ENCODE data around the gene TSPAN17.
A peak's percentile ranks its signal among the peaks of the same experiment; 100 is the strongest.

Gene TSPAN17

DNA sequence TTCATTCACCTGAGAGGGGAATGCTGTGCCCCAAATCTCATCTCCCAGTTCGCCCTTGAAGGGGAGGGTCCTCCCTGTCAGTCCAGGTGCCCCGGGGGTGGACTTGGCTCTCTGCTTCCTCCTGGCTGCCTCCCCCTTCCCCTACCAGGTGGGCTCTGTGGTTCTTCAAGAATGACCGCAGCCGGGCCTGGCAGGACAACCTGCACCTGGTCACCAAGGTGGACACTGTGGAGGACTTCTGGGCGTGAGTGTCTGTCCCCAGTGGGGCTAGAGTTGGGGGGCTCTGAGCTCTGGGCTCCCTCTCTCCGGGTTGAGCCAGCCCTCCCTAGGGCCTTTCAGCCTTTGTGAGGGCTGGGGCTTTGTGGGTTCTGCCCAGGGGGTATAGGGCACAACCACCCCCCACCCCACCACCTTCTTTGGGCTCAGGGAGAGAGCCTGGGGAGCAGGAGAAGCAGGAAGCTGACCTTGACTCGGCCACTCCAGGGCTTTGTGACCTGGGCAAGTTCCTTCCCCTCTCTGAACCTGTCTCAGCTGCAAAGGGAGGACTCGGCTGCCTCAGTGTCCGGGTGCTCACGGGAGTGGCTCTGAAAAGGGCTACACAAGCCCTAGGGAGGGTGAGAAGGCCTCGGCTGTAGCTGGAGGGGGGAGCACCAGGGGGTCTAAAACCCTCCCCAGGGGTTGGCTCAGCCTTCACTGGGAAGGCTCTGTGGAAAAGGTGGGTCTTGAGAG, 3.6 kb upstream of the TSPAN17 start:
- no peak overlapping the region for H3K4me3 ChIP-seq (ENCODE audit: low read depth, low read length)
- TF ChIP-seq, protein P1, sequence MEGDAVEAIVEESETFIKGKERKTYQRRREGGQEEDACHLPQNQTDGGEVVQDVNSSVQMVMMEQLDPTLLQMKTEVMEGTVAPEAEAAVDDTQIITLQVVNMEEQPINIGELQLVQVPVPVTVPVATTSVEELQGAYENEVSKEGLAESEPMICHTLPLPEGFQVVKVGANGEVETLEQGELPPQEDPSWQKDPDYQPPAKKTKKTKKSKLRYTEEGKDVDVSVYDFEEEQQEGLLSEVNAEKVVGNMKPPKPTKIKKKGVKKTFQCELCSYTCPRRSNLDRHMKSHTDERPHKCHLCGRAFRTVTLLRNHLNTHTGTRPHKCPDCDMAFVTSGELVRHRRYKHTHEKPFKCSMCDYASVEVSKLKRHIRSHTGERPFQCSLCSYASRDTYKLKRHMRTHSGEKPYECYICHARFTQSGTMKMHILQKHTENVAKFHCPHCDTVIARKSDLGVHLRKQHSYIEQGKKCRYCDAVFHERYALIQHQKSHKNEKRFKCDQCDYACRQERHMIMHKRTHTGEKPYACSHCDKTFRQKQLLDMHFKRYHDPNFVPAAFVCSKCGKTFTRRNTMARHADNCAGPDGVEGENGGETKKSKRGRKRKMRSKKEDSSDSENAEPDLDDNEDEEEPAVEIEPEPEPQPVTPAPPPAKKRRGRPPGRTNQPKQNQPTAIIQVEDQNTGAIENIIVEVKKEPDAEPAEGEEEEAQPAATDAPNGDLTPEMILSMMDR (IDR thresholded peaks at IDR 0.05; ENCODE audit: low read depth, low read length): no peak

DNA sequence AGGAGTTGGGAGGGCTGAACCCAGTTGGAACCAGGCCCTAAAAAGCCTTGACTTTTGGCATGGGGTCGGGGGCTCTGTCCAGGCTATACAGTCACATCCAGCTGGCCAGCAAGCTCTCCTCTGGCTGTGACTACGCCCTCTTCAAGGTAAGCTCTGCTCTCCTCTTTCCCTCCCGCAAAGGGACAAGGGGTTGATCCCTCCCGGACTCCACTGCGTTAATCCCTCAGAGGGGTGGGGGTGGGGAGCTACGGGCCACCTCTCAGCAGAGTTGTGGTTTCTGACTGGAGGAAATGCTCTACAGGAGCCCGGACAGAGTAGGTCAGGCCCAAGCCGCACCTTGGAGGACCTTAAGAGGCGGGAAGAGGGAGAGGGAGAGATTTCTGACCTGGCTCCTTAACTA, 3.0 kb upstream of the TSPAN17 start:
- TF ChIP-seq, protein P1 (IDR thresholded peaks at IDR 0.05; ENCODE audit: low read depth, low read length): no peak

DNA sequence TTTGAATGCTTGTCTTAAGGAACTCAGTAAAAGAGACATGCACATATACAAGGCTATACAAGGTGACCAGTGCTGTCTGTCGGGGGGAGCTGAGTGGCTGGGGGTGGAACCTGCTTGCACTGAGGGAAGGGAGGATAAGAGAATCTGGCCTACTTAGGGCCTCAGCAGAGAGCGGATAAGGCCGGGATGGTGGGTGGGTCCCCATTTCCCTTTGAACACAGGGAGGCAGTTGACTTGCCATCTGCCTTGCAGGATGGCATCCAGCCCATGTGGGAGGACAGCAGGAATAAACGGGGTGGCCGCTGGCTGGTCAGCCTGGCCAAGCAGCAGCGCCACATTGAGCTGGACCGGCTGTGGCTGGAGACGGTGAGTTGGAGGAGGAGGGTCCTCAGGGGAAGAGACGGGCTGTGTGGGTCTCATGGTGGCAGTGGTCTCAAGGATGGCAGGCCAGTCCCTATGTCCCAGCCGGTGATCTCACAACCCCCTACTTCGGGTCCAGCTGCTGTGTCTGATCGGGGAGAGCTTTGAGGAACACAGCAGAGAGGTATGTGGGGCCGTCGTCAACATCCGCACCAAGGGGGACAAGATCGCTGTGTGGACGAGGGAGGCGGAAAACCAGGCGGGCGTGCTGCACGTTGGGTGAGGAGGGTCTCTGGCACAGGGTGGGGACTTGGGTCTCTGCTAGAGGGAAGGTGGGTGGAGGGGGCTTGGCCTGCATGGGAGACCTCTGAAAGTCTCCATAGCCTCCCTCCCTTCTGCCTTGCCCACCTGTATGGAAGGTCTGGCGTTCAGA, 2.2 kb upstream of the TSPAN17 start:
- H3K4me3 ChIP-seq (ENCODE audit: low read depth, low read length): no peak overlapping the region
- TF ChIP-seq, protein P1 (IDR thresholded peaks at IDR 0.05; ENCODE audit: low read depth, low read length): no peak

More for the DNA sequence above, 3.0 kb upstream of the TSPAN17 start:
- no peak overlapping the region for H3K4me3 ChIP-seq (ENCODE audit: low read depth, low read length)

DNA sequence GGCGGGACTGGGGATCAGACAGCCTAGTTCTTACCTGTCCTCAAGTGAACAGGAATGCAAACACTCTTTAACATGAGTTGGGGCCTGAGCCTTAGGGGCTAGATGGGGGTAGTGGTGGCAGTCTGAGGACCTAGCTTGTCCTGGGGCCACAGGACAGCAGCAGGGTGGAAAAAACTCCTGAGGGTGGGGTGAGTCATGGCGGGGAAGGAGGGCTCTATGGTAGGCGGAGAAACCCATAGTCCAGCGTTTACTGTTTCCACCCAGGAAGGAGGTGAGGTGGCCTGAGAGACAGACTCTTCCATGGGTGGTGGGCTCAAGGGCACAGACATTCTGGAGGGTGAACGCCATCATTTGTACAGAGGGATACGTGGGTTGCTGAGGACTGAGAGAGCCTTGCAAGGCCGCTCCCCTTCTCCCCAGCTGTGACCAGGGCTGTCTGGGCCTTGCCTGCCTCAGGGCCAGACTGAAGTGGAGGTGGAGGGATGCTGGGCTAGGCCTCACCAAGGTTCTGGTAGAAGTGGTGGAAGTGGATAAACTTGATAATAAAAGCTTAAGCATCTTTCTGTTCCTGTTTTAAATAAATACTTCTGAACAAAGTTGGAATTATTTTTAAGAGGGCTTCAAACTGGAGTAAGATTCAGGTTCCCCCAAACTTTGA, 1.1 kb upstream of the TSPAN17 start:
- TF ChIP-seq, protein P1 (IDR thresholded peaks at IDR 0.05; ENCODE audit: low read depth, low read length): no peak
- no peak overlapping the region for H3K4me3 ChIP-seq (ENCODE audit: low read depth, low read length)

DNA sequence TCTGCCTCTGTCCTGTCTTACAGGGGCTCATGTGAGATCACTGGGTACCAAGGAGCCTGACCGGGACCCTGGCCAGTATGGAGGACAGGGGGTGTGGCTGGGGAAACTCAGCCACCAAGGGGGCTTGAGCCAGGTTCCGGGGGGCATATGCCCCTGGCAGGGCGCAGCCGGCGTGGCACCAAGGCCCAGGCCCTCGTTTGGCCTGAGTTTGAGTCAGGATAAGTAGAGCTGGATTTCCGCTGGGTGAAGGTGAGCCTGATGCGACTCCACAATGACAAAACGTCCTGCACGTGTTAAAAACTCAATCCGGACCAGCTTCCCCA, 616 bp upstream of the TSPAN17 start:
- TF ChIP-seq, protein P1 (IDR thresholded peaks at IDR 0.05; ENCODE audit: low read depth, low read length): no peak
- H3K4me3 ChIP-seq (ENCODE audit: low read depth, low read length): peak overlapping the region; percentile 20

DNA sequence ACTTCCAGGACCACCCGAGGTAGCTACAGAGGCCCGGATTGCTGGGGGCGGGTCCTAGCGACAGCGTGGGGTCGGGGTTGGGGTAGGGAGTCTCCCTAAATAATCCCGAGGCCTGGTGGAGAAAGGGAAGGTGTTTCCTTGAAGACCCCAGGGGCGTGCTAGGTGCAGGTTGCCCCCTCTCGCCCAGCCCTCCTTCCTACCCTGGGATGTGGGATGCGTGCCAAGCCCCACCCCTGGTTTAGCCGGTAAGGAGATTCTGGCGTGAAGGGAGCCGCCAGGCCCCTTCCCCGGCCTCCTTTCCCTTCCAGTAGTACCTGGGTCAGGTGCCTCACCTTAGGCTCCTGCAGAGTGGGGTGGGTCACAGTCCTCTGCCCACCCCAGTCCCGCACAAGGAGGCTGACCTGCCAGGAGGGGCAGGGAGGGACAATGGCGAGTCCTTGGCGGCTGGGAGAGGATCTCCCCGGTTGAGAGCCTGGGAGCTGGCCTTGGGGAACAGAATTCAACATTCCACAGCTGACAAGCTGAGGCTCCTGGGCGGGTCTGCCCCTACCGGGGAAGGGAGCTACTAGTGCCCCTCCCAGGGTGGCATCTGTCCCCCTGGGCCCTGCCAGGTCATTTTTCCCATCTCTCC, 674 bp downstream of the TSPAN17 start:
- TF ChIP-seq, protein P1 (IDR thresholded peaks at IDR 0.05; ENCODE audit: low read depth, low read length): no peak
- peak overlapping the region; percentile 84 for H3K4me3 ChIP-seq (ENCODE audit: low read depth, low read length)
